GM12878 (cell line): ENCODE results near the gene GPR52.

Experiments
- JUNB ChIP-seq: IDR thresholded peaks from 2 replicates; pipeline ENCODE4 v1.6.1; 2016; ENCODE audit warnings: antibody characterized with exemption, mild to moderate bottlenecking
- LARP7 ChIP-seq: fragments of 450-650 bp; IDR thresholded peaks from 2 replicates; pipeline ENCODE4 v1.6.1; 2017; ENCODE audit warnings: mild to moderate bottlenecking
- POLR2AphosphoS5 ChIP-seq: IDR thresholded peaks from 2 replicates; pipeline ENCODE4 v1.6.1; 2011; ENCODE audit warnings: mild to moderate bottlenecking, low read length, inconsistent platforms
- POU2F2 ChIP-seq: IDR thresholded peaks from 3 replicates; pipeline ENCODE4 v1.6.1; 2011; ENCODE audit warnings: low read depth, mild to moderate bottlenecking, low read length, borderline replicate concordance
- RAD21 ChIP-seq: IDR thresholded peaks from 2 replicates; pipeline ENCODE4 v1.6.1; 2011; ENCODE audit warnings: mild to moderate bottlenecking, low read depth, low read length, moderate library complexity; ENCODE audit not compliant: insufficient read depth
- STAT3 ChIP-seq: IDR thresholded peaks from 2 replicates; pipeline ENCODE4 v1.6.1; 2011; ENCODE audit warnings: low read depth, low read length, improper control_type of control experiment
- SUPT20H ChIP-seq: IDR thresholded peaks from 2 replicates; pipeline ENCODE4 v1.6.1; 2011; ENCODE audit warnings: low read depth, mild to moderate bottlenecking, low read length, moderate library complexity, borderline replicate concordance; ENCODE audit not compliant: control insufficient read depth
- YY1 ChIP-seq: IDR thresholded peaks from 2 replicates; pipeline ENCODE4 v1.6.1; 2011; ENCODE audit warnings: low read depth, mild to moderate bottlenecking, low read length
- TF ChIP-seq, protein P1 (sequence below): fragments of 450-650 bp; IDR thresholded peaks from 2 replicates; pipeline ENCODE4 v1.6.1; 2017; ENCODE audit warnings: mild to moderate bottlenecking, moderate library complexity
- TF ChIP-seq, protein P2 (sequence below): IDR thresholded peaks from 2 replicates; pipeline ENCODE4 v1.6.1; 2012; ENCODE audit warnings: mild to moderate bottlenecking, low read depth, low read length
- TF ChIP-seq, protein P3 (sequence below), 3 experiments: IDR thresholded peaks in 2 of 3; conservative IDR thresholded peaks in 1 of 3; 2 replicates each; pipeline ENCODE4 v1.5.1; 2011; ENCODE audit warnings: low read depth in 3 of 3, low read length in 3 of 3, mild to moderate bottlenecking in 3 of 3, control low read depth in 2 of 3, moderate library complexity in 2 of 3, inconsistent platforms in 1 of 3, mixed read lengths in 1 of 3; ENCODE audit not compliant: control insufficient read depth in 2 of 3, insufficient read depth in 1 of 3; ENCODE audit errors: extremely low read depth in 1 of 3

DNA sequence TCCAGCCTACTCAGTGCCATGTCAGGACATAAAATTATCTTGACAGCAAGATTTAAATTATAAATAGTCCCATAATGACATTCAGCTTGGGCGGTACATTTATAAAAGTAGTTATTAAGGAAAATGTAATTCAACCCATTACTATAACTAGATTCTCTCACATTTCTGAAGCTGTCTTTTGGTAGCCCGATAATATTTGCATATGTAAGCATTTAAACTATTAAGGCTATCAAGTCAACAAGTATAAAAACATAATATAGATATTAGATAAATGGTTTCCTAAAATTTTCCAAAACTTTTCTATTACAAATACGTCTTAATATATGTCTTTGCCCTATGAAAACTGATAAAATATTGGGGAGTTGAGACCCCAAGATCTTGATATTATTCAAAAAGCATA, 21.6 kb upstream of the GPR52 start:
- no peak for TF ChIP-seq YY1
- TF ChIP-seq LARP7 = no peak
- TF ChIP-seq POU2F2 = no peak
- TF ChIP-seq RAD21 = no peak
- TF ChIP-seq, protein P1, sequence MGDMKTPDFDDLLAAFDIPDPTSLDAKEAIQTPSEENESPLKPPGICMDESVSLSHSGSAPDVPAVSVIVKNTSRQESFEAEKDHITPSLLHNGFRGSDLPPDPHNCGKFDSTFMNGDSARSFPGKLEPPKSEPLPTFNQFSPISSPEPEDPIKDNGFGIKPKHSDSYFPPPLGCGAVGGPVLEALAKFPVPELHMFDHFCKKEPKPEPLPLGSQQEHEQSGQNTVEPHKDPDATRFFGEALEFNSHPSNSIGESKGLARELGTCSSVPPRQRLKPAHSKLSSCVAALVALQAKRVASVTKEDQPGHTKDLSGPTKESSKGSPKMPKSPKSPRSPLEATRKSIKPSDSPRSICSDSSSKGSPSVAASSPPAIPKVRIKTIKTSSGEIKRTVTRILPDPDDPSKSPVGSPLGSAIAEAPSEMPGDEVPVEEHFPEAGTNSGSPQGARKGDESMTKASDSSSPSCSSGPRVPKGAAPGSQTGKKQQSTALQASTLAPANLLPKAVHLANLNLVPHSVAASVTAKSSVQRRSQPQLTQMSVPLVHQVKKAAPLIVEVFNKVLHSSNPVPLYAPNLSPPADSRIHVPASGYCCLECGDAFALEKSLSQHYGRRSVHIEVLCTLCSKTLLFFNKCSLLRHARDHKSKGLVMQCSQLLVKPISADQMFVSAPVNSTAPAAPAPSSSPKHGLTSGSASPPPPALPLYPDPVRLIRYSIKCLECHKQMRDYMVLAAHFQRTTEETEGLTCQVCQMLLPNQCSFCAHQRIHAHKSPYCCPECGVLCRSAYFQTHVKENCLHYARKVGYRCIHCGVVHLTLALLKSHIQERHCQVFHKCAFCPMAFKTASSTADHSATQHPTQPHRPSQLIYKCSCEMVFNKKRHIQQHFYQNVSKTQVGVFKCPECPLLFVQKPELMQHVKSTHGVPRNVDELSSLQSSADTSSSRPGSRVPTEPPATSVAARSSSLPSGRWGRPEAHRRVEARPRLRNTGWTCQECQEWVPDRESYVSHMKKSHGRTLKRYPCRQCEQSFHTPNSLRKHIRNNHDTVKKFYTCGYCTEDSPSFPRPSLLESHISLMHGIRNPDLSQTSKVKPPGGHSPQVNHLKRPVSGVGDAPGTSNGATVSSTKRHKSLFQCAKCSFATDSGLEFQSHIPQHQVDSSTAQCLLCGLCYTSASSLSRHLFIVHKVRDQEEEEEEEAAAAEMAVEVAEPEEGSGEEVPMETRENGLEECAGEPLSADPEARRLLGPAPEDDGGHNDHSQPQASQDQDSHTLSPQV = no peak
- TF ChIP-seq JUNB = no peak
- TF ChIP-seq POLR2AphosphoS5 = no peak
- TF ChIP-seq STAT3 = no peak
- TF ChIP-seq, protein P2, sequence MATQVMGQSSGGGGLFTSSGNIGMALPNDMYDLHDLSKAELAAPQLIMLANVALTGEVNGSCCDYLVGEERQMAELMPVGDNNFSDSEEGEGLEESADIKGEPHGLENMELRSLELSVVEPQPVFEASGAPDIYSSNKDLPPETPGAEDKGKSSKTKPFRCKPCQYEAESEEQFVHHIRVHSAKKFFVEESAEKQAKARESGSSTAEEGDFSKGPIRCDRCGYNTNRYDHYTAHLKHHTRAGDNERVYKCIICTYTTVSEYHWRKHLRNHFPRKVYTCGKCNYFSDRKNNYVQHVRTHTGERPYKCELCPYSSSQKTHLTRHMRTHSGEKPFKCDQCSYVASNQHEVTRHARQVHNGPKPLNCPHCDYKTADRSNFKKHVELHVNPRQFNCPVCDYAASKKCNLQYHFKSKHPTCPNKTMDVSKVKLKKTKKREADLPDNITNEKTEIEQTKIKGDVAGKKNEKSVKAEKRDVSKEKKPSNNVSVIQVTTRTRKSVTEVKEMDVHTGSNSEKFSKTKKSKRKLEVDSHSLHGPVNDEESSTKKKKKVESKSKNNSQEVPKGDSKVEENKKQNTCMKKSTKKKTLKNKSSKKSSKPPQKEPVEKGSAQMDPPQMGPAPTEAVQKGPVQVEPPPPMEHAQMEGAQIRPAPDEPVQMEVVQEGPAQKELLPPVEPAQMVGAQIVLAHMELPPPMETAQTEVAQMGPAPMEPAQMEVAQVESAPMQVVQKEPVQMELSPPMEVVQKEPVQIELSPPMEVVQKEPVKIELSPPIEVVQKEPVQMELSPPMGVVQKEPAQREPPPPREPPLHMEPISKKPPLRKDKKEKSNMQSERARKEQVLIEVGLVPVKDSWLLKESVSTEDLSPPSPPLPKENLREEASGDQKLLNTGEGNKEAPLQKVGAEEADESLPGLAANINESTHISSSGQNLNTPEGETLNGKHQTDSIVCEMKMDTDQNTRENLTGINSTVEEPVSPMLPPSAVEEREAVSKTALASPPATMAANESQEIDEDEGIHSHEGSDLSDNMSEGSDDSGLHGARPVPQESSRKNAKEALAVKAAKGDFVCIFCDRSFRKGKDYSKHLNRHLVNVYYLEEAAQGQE = no peak
- TF ChIP-seq SUPT20H = no peak
- TF ChIP-seq, protein P3, sequence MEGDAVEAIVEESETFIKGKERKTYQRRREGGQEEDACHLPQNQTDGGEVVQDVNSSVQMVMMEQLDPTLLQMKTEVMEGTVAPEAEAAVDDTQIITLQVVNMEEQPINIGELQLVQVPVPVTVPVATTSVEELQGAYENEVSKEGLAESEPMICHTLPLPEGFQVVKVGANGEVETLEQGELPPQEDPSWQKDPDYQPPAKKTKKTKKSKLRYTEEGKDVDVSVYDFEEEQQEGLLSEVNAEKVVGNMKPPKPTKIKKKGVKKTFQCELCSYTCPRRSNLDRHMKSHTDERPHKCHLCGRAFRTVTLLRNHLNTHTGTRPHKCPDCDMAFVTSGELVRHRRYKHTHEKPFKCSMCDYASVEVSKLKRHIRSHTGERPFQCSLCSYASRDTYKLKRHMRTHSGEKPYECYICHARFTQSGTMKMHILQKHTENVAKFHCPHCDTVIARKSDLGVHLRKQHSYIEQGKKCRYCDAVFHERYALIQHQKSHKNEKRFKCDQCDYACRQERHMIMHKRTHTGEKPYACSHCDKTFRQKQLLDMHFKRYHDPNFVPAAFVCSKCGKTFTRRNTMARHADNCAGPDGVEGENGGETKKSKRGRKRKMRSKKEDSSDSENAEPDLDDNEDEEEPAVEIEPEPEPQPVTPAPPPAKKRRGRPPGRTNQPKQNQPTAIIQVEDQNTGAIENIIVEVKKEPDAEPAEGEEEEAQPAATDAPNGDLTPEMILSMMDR (IDR thresholded peaks at IDR 0.05 in 2 of 3, conservative IDR thresholded peaks at IDR 0.05 in 1 of 3; ENCODE audit: control insufficient read depth in 2 of 3, extremely low read depth in 1 of 3, insufficient read depth in 1 of 3, low read depth in 3 of 3, low read length in 3 of 3) = no peak
